Measurements from ENCODE around the gene ANKS1B.
"Not testable (repeated sequence)": the region's sequence is repeated elsewhere in the genome, so short reads cannot be mapped to it uniquely, and the experiment has no call there.

ANKS1B gene

GRCh38 chr12:99746538-99746937 lies 238.2 kb downstream of the ANKS1B start:
- DNase-seq = no peak

- DNase-seq = no peak
These were observed 238.8 kb downstream of the ANKS1B start for GRCh38 chr12:99745895-99746294.

GRCh38 chr12:99745121-99745520 lies 239.6 kb downstream of the ANKS1B start:
- no peak for DNase-seq

DNA sequence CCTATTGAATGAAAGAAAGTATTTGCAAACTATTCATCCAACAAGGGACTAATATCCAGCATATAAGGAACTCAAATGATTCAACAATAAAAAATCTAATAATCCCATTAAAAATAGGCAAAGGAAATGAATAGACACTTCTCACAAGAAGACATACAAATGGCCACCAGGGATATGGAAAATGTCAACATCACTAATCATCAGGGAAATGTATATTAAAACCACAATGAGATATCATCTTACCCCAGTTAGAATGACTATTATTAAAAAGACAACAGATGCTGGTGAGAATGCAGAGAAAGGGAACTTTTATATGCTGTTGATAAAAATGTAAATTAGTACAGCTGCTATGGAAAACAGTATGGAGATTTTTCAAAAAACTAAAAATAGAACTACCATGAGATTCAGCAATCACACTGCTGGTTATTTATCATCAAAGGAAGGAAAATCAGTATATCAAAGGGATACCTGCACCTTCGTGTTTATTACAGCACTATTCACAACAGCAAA lies 247.9 kb downstream of the ANKS1B start:
- no peak for DNase-seq

GRCh38 chr12:99732131-99732530 lies 252.6 kb downstream of the ANKS1B start:
- DNase-seq = no peak

DNA sequence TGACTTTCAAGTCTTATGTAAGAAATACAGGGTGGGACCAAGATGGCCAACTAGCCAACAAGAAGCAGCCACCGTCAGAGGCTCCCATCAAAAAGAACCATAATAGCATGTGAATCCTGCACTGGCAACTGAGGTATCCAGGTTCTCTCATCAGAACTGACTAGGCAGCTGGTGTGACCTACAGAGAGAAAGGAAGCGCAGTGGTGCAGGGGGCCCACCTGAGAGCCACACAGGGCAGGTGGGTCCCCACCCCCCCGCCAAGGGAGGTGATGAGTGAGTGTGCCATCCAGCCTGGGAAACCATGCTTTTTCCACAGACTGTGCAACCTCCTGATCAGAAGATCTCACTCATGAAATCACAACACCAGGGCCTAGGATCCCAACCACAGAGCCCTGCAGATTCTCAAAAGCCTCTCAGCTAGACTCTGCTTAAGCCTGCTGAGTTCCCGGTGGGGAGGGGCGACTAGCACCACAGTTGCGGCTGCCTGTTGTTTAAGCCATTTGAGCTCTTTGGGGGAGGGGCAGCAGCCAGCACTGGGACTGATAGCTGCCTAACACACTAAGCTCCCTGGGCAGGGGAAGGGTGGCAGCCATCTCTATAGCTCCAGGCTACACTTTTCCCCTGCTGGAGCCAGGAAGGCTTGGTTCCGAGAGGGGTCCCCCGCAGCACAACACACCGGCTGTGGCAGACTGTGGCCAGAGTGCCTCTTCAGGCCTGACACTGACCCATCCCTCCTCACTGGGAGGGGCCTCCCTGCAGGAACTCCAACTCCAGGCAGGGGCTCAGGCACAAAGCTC lies 261.8 kb downstream of the ANKS1B start:
- DNase-seq = no peak

DNA sequence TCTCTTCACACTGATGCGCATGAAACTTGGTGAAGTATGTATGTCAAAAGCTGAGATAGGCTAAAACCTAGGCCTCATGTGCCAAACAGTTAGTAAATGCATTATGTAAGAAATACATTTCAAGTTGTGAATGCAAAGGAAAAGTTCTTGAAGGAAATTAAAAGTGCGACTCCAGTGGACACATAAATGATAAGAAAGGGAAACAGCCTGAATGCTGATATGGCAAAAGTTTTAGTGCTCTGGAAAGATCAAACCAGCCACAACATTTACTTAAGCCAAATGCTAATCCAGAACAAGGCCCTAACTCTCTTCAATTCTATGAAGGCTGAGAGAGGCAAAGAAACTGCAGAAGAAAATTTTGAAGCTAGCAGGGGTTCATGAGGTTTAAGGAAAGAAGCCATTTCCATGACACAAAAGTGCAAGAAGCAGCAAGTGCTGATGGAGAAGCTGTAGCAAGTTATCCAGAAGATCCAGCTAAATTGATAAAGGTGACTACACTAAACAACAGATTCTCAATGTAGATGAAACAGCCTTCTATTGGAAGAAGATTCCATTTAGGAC lies 262.9 kb downstream of the ANKS1B start:
- DNase-seq = no peak

DNA sequence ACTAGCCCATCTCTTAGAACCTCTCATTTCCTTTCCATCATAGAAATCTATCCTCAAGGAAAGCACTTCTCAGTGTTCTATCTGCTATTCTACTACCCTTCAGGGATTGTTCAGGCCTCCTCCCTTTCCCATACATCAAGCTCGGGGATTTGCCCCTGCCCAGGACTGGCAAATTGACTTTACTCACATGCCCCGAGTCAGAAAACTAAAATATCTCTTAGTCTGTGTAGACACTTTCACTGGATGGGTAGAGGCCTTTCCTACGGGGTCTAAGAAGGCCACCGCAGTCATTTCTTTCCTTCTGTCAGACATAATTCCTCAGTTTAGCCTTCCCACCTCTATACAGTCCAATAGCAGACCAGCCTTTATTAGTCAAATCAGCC lies 264.7 kb downstream of the ANKS1B start:
- not testable (repeated sequence) for DNase-seq

GRCh38 chr12:99719411-99720082 lies 265.2 kb downstream of the ANKS1B start:
- not testable (repeated sequence) for DNase-seq

DNA sequence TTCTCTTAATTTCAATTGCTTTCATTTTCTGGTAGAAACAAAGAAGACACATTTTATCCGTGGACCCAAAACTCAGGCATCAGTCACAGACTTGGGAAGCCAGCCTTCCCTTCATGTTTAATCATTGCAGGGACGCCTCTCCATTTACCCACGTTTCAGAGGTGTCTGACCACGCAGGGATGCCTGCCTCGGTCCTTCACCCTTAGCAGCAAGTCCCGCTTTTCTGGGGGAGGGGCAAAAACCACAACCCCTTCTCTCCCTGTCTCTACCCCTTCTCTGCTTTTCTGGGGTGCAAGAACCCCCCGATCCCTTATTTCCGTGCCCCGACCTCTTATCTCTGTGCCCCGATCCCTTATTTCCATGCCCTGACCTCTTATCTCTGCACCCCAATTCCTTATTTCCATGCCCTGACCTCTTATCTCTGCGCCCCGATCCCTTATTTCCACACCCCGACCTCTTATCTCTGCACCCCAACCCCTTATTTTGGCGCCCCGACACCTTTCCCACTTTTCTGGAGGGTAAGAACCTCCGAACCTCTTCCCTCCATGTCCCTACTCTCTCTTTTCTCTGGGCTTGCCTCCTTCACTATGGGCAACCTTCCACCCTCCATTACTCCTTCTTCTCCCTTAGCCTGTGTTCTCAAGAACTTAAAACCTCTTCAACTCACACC lies 268.8 kb downstream of the ANKS1B start:
- not testable (repeated sequence) for DNase-seq

DNA sequence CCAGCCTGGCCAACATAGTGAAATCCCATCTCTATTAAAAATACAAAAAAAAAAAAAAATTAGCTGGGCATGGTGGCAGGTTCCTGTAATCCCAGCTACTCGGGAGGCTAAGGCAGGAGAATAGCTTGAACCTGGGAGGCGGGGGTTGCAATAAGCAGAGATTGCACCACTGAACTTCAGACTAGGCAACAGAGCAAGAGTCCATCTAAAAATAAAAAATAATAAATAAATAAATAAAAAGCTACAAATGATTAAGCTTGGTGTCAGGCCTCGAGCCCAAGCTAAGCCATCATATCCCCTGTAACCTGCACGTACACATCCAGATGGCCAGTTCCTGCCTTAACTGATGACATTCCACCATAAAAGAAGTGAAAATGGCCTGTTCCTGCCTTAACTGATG lies 269.8 kb downstream of the ANKS1B start:
- not testable (repeated sequence) for DNase-seq

- no peak for DNase-seq
These were observed 270.7 kb downstream of the ANKS1B start for GRCh38 chr12:99713946-99714520.

GRCh38 chr12:99712281-99712680 lies 272.5 kb downstream of the ANKS1B start:
- no peak for DNase-seq

DNA sequence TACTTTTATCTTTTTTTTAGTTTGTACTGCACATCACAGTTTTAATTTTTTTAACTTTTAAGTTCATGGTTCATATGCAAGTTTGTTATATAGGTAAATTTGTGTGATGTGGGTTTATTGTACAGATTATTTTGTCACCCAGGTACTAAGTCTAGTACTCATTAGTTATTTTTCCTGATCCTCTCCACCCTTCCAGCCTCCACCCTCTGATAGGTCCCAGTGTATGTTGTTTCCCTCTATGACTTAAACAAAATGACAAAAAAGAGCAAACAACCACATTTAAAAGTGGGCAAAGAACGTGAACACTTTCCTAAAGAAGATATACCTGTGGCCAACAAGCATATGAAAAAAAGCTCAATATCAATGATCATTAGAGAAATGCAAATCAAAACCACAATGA lies 273.5 kb downstream of the ANKS1B start:
- DNase-seq = no peak

DNA sequence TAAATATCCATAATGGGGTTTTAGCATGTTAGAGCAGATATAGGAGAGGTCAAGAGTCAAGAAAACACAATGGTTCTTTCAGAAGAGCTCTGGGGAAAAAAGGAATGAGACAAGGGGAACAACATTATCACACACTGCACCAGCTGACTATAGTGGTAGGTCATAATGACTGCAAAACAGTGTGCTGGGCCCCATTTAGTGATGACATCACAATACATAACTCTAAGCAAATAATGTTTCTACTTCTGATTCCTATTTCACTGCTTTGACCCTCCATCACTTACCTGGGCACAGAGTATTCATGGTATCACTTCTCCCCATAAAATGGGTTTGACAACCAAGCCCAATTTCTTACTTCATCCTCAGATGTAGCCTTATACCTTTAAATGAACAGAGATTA lies 275.1 kb downstream of the ANKS1B start:
- no peak for DNase-seq

GRCh38 chr12:99709116-99709515 lies 275.6 kb downstream of the ANKS1B start:
- no peak for DNase-seq

- no peak for DNase-seq
These were observed 276.9 kb downstream of the ANKS1B start for GRCh38 chr12:99707883-99708282.

- no peak for DNase-seq
These were observed 277.8 kb downstream of the ANKS1B start for GRCh38 chr12:99706736-99707473.

DNA sequence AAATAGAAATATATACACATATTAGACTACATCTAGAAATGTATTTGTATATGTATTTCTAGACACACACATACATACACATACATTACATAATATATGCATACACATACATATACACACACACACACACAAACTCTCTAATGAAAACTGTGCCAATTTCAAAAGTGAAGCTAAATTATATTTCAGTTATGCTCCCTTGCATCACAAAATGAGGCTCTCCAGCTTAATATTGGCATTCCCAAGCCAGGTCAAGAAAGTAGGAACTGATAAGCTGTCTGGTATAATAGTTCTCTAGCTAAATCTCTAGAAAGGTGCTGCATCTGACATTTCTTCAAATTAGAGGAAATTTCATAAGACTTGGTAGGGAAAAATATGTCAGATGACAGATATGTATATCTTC lies 280.3 kb downstream of the ANKS1B start:
- DNase-seq = no peak

- DNase-seq = no peak
These were observed 280.7 kb downstream of the ANKS1B start for GRCh38 chr12:99704036-99704435.

DNA sequence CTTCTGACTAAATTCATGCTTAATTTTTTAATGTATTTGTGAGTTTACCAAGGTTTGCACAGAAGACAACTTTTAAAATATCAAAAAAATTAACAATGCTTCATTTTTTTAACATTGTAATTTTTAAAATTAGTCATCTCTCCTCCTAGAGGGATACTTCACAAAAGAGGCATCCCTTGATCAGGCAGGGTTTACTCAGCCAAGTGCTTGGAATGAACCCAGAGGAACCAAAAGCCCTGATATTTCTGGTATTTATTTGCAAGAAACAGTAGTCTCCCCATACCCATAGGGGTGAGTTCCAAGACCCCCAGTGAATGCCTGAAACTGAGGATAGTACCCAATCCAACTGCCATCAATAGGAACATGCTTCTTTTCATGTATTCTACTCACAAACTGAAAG lies 284.7 kb downstream of the ANKS1B start:
- no peak for DNase-seq

DNA sequence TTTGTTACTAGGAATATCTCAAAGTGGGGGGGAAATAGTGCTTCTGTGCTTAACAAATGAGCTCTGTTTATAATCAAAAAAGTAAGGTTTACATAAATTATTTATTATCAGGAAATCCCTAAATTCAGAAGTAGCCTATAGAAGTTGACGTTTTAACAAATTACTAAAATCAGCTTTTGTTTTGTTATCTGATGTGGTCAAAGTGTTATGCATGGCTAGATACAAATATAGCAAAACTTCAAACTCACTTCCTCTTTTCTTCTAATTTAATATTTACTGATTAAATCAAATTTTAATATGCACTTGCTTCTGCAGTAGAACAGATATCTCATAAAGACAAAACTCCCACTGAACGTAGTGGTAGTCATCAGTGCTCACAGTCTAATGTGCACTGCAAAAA lies 289.7 kb downstream of the ANKS1B start:
- no peak for DNase-seq
